Body of pancreas (tissue), 4 donors: ENCODE measurements around the gene EID1.

Experiments used
- POLR2A ChIP-seq, 3 donors: fragments of 450-650 bp; IDR thresholded peaks; one replicate each; pipeline ENCODE4 v1.6.1; 2016; ENCODE audit warnings: antibody characterized with exemption in 3 of 3, mild to moderate bottlenecking in 2 of 3
- TF ChIP-seq, protein P1 (sequence below), 7 experiments: fragments of 450-650 bp in 4 of 7; fragments of 200-600 bp in 3 of 7; sonication (generic) in 3 of 7; IDR thresholded peaks; one replicate each; pipeline ENCODE4 v1.5.1; 2016 to 2019; ENCODE audit warnings: antibody characterized with exemption in 7 of 7

DNA sequence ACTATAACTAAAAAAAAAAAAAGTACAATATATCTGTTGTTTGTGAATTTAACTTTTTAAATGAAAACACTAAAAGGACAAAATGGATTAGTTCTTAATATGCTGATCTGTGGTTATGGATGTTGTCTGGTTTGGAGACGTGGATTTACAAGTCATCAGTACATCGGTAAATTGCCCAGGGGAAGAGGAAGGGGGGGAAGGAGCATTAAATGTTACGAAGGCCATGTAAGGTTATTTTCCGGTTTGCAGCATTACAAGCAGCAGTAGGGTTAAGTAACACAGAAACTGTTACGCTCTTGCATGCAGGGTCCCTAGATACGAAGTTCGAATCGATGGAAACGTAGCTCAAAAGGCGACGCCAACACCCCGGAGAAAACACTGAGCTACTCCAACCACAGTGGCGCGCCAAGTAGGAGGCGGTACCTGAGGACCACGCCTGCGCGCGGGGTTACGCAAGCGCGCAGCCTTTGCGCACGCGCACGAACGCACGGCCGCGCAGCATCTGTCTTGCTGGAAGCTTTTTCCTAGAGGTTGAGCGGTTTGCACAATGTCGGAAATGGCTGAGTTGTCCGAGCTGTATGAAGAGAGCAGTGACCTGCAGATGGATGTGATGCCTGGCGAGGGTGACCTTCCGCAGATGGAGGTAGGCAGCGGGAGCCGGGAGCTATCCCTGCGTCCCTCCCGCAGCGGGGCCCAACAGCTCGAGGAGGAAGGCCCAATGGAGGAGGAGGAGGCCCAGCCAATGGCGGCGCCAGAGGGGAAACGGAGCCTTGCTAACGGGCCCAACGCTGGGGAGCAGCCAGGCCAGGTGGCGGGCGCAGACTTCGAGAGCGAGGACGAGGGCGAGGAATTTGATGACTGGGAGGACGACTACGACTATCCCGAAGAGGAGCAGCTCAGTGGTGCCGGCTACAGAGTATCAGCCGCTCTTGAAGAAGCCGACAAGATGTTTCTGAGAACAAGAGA lies at the start of gene EID1:
- TF ChIP-seq POLR2A (IDR thresholded peaks at IDR 0.05) = peak in 2 of 3 donors; percentile 76 to 77
- TF ChIP-seq, protein P1, sequence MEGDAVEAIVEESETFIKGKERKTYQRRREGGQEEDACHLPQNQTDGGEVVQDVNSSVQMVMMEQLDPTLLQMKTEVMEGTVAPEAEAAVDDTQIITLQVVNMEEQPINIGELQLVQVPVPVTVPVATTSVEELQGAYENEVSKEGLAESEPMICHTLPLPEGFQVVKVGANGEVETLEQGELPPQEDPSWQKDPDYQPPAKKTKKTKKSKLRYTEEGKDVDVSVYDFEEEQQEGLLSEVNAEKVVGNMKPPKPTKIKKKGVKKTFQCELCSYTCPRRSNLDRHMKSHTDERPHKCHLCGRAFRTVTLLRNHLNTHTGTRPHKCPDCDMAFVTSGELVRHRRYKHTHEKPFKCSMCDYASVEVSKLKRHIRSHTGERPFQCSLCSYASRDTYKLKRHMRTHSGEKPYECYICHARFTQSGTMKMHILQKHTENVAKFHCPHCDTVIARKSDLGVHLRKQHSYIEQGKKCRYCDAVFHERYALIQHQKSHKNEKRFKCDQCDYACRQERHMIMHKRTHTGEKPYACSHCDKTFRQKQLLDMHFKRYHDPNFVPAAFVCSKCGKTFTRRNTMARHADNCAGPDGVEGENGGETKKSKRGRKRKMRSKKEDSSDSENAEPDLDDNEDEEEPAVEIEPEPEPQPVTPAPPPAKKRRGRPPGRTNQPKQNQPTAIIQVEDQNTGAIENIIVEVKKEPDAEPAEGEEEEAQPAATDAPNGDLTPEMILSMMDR (IDR thresholded peaks at IDR 0.05) = peak in 1 of 7 experiments; percentile 17
